ENCODE data around the gene TTLL10. TPM values are rescaled to one million over a fixed set of nuclear protein-coding genes. Genes with fewer than 3 reads are reported as not detected.

TTLL10 gene
- total and polyA plus RNA-seq, 2 of the 4 experiments (the other 2 are of a cell fraction) = not detected

DNA sequence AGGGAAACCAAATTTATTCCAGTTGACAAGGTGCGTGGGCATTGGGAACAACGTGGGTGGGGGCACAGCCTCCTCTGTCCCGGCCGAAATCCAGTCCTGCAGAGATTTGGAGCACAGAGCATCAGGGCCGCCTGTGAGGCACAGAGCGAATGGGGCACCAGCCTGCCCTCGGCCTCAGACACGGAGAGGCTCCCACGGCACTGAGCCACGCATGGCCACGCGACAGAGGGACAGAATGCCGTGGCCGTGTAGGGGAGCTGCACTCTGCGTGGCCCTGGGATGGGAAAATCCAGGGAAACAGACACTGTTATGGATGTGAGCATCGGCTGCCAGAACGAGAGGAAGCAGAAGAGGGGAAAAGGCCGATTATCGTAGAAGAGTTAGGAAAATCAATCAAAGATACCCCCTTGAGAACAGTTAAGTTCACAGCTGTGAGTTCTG is 44.3 kb upstream of the TTLL10 start:
- Histone ChIP-seq H2BK120ac (ENCODE audit: low read depth, low read length) (no peak overlapping the region), H2BK15ac (ENCODE audit: low read depth, low read length) (no peak overlapping the region), H3K4me2 (ENCODE audit: low read depth, low read length) (no peak overlapping the region), H3K4ac (ENCODE audit: low read depth, low read length) (no peak overlapping the region), H3K14ac (replicated peaks; ENCODE audit: low read depth, low read length) (no peak overlapping the region), H3K9me3 (ENCODE audit: control insufficient read depth, insufficient read depth, low read length) (no peaks in the 10 kb centered on the region), H2AFZ (replicated peaks; ENCODE audit: low read length, poor library complexity) (peak overlapping the region; percentile 56), H3K36me3 (ENCODE audit: control insufficient read depth, insufficient read depth, low read length) (no peaks in the 10 kb centered on the region), H2AK5ac (ENCODE audit: low read depth, low read length) (no peak overlapping the region), H4K20me1 (ENCODE audit: insufficient read depth, low read length) (no peaks in the 10 kb centered on the region), H4K91ac (ENCODE audit: insufficient read depth, low read depth, low read length) (no peak overlapping the region), H3K9me1 (ENCODE audit: insufficient read depth, low read length) (no peaks in the 10 kb centered on the region), H2BK5ac (ENCODE audit: low read depth, low read length, poor library complexity, severe bottlenecking) (no peak overlapping the region), H4K5ac (ENCODE audit: low read depth, low read length) (no peak overlapping the region), H4K8ac (ENCODE audit: low read depth in 2 of 2, low read length in 2 of 2) (no peak overlapping the region), H3K9ac (ENCODE audit: low read depth, low read length) (no peak overlapping the region), H3K23ac (ENCODE audit: low read depth, low read length) (no peak overlapping the region), H2BK20ac (ENCODE audit: low read depth, low read length) (no peak overlapping the region), H3K27me3 (ENCODE audit: control insufficient read depth, insufficient read depth, low read length) (peaks cover 3% of the 10 kb centered on the region), H2AK9ac (replicated peaks; ENCODE audit: low read depth, low read length, poor library complexity) (no peak overlapping the region), H3K27ac (ENCODE audit: insufficient read depth, low read length) (no peak overlapping the region), H3K56ac (ENCODE audit: extremely low read depth, insufficient read depth, low read length) (no peak overlapping the region), H3K4me3 (ENCODE audit: insufficient read depth, low read depth, low read length) (no peak overlapping the region), H3K18ac (ENCODE audit: low read depth, low read length) (no peak overlapping the region), H3K79me1 (ENCODE audit: low read depth in 1 of 2, low read length in 2 of 2) (no peaks in the 10 kb centered on the region), H3K4me1 (ENCODE audit: control insufficient read depth, insufficient read depth, low read length) (no peaks in the 10 kb centered on the region)
- no TSS peak for BruUV-seq (replicated peaks)
- in situ Hi-C loops (cut with MboI; ENCODE audit: low sequenced_read_pairs) (no loop called here), dilution Hi-C loops (cut with HindIII; ENCODE audit: low sequenced_read_pairs, unreplicated experiment) (no loop called here), intact Hi-C loops (cut with micrococcal nuclease) (no loop called here)
- DNase-seq (no peak), ATAC-seq (ENCODE audit: low read depth) (no peak)
- ChIA-PET POLR2A (ENCODE audit: unreplicated experiment) (no interaction called here), CTCF (no interaction called here)
- 77% methylated on average over 8 of the region's 19 CpGs; no CpG with 5 or more reads in 1 of the 2 experiments for WGBS, 2 experiments (ENCODE audit: extremely low coverage in 2 of 2, insufficient read length in 1 of 2)
- no peak for TF ChIP-seq FOS (IDR thresholded peaks at IDR 0.05; ENCODE audit: low read depth, low read length)
- TF ChIP-seq POLR2A (IDR thresholded peaks at IDR 0.05; ENCODE audit: low read depth, low read length) = no peak
- no peak for TF ChIP-seq SMC3 (IDR thresholded peaks at IDR 0.05; ENCODE audit: low read depth, low read length)
- TF ChIP-seq CEBPB (IDR thresholded peaks at IDR 0.05; ENCODE audit: low read depth, low read length) = no peak
- TF ChIP-seq NFE2L2 (IDR thresholded peaks at IDR 0.05; ENCODE audit: low read depth, low read length) = no peak
- TF ChIP-seq RFX5 (IDR thresholded peaks at IDR 0.05; ENCODE audit: low read depth, low read length) = no peak
- no peak for TF ChIP-seq CHD1 (IDR thresholded peaks at IDR 0.05; ENCODE audit: low read depth, low read length)
- TF ChIP-seq, protein P1, sequence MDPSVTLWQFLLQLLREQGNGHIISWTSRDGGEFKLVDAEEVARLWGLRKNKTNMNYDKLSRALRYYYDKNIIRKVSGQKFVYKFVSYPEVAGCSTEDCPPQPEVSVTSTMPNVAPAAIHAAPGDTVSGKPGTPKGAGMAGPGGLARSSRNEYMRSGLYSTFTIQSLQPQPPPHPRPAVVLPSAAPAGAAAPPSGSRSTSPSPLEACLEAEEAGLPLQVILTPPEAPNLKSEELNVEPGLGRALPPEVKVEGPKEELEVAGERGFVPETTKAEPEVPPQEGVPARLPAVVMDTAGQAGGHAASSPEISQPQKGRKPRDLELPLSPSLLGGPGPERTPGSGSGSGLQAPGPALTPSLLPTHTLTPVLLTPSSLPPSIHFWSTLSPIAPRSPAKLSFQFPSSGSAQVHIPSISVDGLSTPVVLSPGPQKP (IDR thresholded peaks at IDR 0.05; ENCODE audit: borderline replicate concordance, low read depth, low read length) = no peak
- TF ChIP-seq, protein P2, sequence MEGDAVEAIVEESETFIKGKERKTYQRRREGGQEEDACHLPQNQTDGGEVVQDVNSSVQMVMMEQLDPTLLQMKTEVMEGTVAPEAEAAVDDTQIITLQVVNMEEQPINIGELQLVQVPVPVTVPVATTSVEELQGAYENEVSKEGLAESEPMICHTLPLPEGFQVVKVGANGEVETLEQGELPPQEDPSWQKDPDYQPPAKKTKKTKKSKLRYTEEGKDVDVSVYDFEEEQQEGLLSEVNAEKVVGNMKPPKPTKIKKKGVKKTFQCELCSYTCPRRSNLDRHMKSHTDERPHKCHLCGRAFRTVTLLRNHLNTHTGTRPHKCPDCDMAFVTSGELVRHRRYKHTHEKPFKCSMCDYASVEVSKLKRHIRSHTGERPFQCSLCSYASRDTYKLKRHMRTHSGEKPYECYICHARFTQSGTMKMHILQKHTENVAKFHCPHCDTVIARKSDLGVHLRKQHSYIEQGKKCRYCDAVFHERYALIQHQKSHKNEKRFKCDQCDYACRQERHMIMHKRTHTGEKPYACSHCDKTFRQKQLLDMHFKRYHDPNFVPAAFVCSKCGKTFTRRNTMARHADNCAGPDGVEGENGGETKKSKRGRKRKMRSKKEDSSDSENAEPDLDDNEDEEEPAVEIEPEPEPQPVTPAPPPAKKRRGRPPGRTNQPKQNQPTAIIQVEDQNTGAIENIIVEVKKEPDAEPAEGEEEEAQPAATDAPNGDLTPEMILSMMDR (conservative IDR thresholded peaks at IDR 0.05; ENCODE audit: low read depth, low read length) = no peak
- TF ChIP-seq, protein P3, sequence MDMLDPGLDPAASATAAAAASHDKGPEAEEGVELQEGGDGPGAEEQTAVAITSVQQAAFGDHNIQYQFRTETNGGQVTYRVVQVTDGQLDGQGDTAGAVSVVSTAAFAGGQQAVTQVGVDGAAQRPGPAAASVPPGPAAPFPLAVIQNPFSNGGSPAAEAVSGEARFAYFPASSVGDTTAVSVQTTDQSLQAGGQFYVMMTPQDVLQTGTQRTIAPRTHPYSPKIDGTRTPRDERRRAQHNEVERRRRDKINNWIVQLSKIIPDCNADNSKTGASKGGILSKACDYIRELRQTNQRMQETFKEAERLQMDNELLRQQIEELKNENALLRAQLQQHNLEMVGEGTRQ (IDR thresholded peaks at IDR 0.05; ENCODE audit: low read depth, low read length) = no peak
- no peak for TF ChIP-seq MAFK (IDR thresholded peaks at IDR 0.05; ENCODE audit: low read depth, low read length)
- TF ChIP-seq RCOR1 (IDR thresholded peaks at IDR 0.05; ENCODE audit: insufficient replicate concordance, low read length) = no peak
- no peak for TF ChIP-seq MAZ (IDR thresholded peaks at IDR 0.05; ENCODE audit: borderline replicate concordance, low read depth, low read length)
